ENCODE data around the gene CFAP61. TPM values are rescaled to one million over a fixed set of nuclear protein-coding genes. Genes with fewer than 3 reads are reported as not detected.

Gene CFAP61
- total RNA-seq (2014; rRNA removed; shearing (Covaris generic)) = not detected in 2 replicates
- 0.21 TPM in 1 of 2 replicates, not detected in the other for polyA plus RNA-seq (2016; fragmentation: Nextera tagmentation; extraction: Ambion mirVana)
- long read RNA-seq = 0 reads

GRCh38 chr20:20052074-20052970, at the start of gene CFAP61, which contains the start of gene CRNKL1:
CFAP61 (plus strand) TSS chr20:20052532; CDS start chr20:20056654, 4,122 bp downstream.
CRNKL1 (minus strand) TSS chr20:20052466; CDS start chr20:20052342, 124 bp downstream.
- Mint-ChIP-seq H3K4me3 (peak within 1 kb of the TSS; percentile 98), H3K9me3 (no peaks in the 10 kb centered on the region; the same call in 2 of the 3 replicates), H3K4me1 (no peaks in the 10 kb centered on the region), H3K27me3 (ENCODE audit: insufficient read depth, low read depth, poor library complexity) (peaks cover 11% of the 10 kb centered on the region), H3K27ac (peak within 1 kb of the TSS; percentile 99), H3K36me3 (ENCODE audit: low read depth) (peaks cover 31% of the 10 kb centered on the region)
- H3K4me3 ChIP-seq = peak within 1 kb of the TSS; percentile 88
- H3K27ac ChIP-seq (ENCODE audit: low read depth) = peak within 1 kb of the TSS; percentile 94
- peak; percentile 98 for DNase-seq (ENCODE audit: low spot score)
- H3K9me2 ChIP-seq (ENCODE audit: insufficient read depth) = no peaks in the 10 kb centered on the region
- peak; percentile 95 for ATAC-seq
- H4K20me1 ChIP-seq (replicated peaks; ENCODE audit: insufficient read depth) = no peaks in the 10 kb centered on the region
- H2AFZ ChIP-seq = peak within 1 kb of the TSS; percentile 92
- peak within 1 kb of the TSS; percentile 98 for H3K4me2 ChIP-seq
- peaks cover 7% of the 10 kb centered on the region for H3K4me1 ChIP-seq (ENCODE audit: insufficient read depth)
- TF ChIP-seq ETS1 (IDR thresholded peaks at IDR 0.05) = peak; percentile 88
- TF ChIP-seq POLR2AphosphoS5 (IDR thresholded peaks at IDR 0.05; ENCODE audit: low read depth) = peak; percentile 63
- peak; percentile 82 for TF ChIP-seq CREB1 (CRISPR knock-in tag; IDR thresholded peaks at IDR 0.05; ENCODE audit: low read depth)
- TF ChIP-seq ZNF462 (CRISPR knock-in tag; IDR thresholded peaks at IDR 0.05) = no peak
- TF ChIP-seq CTCF (conservative IDR thresholded peaks at IDR 0.05; ENCODE audit: low read depth in 2 of 2) = no peak
- H3K79me2 ChIP-seq (replicated peaks; ENCODE audit: insufficient read depth) = peaks cover 18% of the 10 kb centered on the region
- no peaks in the 10 kb centered on the region for H3K27me3 ChIP-seq (ENCODE audit: insufficient read depth)
- no peaks in the 10 kb centered on the region; the same call in 1 of the 2 replicates for H3F3A ChIP-seq (replicated peaks; ENCODE audit: low read depth)
- H3K36me3 ChIP-seq (ENCODE audit: insufficient read depth) = peaks cover 18% of the 10 kb centered on the region; the same call in 1 of the 2 replicates

All from GM23338 (cell line).